ENCODE results near the gene BCAP31. TPM values are rescaled to one million over a fixed set of nuclear protein-coding genes. Genes with fewer than 3 reads are reported as not detected.
"Not testable (repeated sequence)": the region's sequence is repeated elsewhere in the genome, so short reads cannot be mapped to it uniquely, and the experiment has no call there.

The BCAP31 gene
- total and polyA plus RNA-seq, 10 donors: 77.3 to 173 (median 134) TPM

DNA sequence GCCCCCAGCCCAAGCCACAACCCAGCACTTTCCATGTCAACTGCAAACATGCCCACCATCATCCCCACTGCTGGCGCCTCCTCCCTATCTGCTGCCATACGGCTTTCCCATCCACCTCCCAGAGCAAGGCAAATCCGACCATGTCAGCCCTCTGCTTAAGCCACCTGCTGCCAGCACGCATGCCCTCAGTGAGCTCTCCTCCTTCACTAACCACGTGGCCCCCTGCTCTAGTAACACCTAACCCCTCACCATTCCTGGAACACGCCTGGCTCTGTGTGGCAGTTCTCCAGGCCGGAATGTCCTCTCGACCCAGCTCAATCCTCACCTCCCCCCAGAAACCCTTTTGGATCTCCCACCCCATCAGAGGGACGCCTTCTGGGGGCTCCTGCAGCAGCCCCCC is 17.4 kb downstream of the BCAP31 start:
- DNase-seq: no peak
- intact Hi-C loops (cut with DNase I; ENCODE audit: low total_unique reads): no loop called here
- no peaks in the 10 kb centered on the region for H3K9me3 ChIP-seq
- TF ChIP-seq, protein P1, sequence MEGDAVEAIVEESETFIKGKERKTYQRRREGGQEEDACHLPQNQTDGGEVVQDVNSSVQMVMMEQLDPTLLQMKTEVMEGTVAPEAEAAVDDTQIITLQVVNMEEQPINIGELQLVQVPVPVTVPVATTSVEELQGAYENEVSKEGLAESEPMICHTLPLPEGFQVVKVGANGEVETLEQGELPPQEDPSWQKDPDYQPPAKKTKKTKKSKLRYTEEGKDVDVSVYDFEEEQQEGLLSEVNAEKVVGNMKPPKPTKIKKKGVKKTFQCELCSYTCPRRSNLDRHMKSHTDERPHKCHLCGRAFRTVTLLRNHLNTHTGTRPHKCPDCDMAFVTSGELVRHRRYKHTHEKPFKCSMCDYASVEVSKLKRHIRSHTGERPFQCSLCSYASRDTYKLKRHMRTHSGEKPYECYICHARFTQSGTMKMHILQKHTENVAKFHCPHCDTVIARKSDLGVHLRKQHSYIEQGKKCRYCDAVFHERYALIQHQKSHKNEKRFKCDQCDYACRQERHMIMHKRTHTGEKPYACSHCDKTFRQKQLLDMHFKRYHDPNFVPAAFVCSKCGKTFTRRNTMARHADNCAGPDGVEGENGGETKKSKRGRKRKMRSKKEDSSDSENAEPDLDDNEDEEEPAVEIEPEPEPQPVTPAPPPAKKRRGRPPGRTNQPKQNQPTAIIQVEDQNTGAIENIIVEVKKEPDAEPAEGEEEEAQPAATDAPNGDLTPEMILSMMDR (IDR thresholded peaks at IDR 0.05 in 8 of 11, conservative IDR thresholded peaks at IDR 0.05 in 3 of 11): no peak
- TF ChIP-seq POLR2A (IDR thresholded peaks at IDR 0.05) (no peak), POLR2AphosphoS5 (IDR thresholded peaks at IDR 0.05) (no peak)
- H3K4me1 ChIP-seq: peaks cover 0 to 6% (median 0%) of the 10 kb centered on the region in 6 donors
- peaks cover 0 to 6% (median 0%) of the 10 kb centered on the region in 7 donors for H3K27me3 ChIP-seq (replicated peaks in 1 of 7)
- no peak overlapping the region for H3K27ac ChIP-seq
- H3K36me3 ChIP-seq: peaks cover 0 to 89% (median 19%) of the 10 kb centered on the region in 6 donors
- 80 to 96% (median 94%) methylated on average over 8 to 9 of the region's 9 CpGs for whole genome bisulfite sequencing, 5 donors
- H3K4me3 ChIP-seq: no peak overlapping the region

GRCh38 chrX:153705403-153706060 is 18.7 kb downstream of the BCAP31 start:
- H3K36me3 ChIP-seq: peaks cover 0 to 89% (median 26%) of the 10 kb centered on the region in 6 donors
- 84 to 95% (median 90%) methylated on average over 8 to 18 of the region's 18 CpGs for WGBS, 5 donors
- H3K27ac ChIP-seq: not testable (repeated sequence)

DNA sequence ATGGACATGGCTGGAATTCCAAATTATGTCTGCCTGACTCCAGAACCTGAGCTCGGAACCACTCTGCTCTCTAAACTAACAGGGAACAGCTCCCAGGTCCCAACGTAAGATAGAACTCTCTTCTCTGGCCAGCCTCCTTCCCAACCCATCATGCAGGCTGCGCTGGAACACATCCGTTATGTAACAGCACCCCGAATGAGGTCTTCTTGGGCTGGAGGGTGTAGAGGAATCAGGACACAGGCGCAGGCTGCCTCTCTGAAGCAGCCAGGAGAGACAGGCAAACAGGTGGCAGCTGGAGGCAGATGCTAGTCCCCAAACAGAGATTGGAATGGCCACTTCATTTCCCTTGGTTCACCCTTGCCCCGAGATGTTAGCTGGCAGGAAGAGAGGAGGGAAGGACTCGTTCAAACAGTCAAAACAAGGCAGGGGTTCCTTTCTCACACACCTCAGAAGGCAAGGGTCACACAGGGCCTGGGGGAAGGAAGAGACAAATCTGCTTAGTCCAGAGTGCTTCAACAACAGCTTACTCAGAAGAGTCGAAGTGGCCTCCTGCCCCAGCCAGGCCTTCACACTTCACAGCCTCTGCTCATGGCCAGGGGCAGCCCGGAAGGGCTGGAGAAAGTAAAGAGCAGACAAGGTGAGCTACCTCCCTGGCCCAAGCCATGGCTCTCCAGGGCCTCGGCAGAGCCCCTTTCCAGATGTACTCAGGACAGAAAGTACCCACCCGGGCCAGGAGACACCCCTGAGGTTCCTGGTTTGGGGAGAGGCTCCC is 19.4 kb downstream of the BCAP31 start:
- DNase-seq; H3K9me3 ChIP-seq; H3K27me3 ChIP-seq (replicated peaks in 1 of 7); H3K4me3 ChIP-seq; H3K4me1 ChIP-seq; intact Hi-C loops (cut with DNase I; ENCODE audit: low total_unique reads); H3K27ac ChIP-seq: not testable (repeated sequence)
- H3K36me3 ChIP-seq: peaks cover 0 to 89% (median 26%) of the 10 kb centered on the region in 6 donors
- WGBS, 5 donors: 80 to 94% (median 89%) methylated on average over 3 to 11 of the region's 12 CpGs

More at GRCh38 chrX:153705403-153706060, 18.7 kb downstream of the BCAP31 start:
- H3K9me3 ChIP-seq; H3K4me3 ChIP-seq; H3K4me1 ChIP-seq; H3K27me3 ChIP-seq (replicated peaks in 1 of 7); intact Hi-C loops (cut with DNase I; ENCODE audit: low total_unique reads); DNase-seq: not testable (repeated sequence)

GRCh38 chrX:153704021-153704526 is 20.1 kb downstream of the BCAP31 start:
- peaks cover 0 to 89% (median 26%) of the 10 kb centered on the region in 6 donors for H3K36me3 ChIP-seq
- 82 to 96% (median 89%) methylated on average over 2 to 18 of the region's 18 CpGs for WGBS, 5 donors
- intact Hi-C loops (cut with DNase I; ENCODE audit: low total_unique reads): no loop called here
- no peaks in the 10 kb centered on the region for H3K9me3 ChIP-seq
- no peak overlapping the region for H3K27ac ChIP-seq
- H3K27me3 ChIP-seq (replicated peaks in 1 of 7): peaks cover 0 to 6% (median 0%) of the 10 kb centered on the region in 7 donors
- H3K4me1 ChIP-seq: peaks cover 0 to 6% (median 0%) of the 10 kb centered on the region in 6 donors
- H3K4me3 ChIP-seq: no peak overlapping the region
- TF ChIP-seq POLR2A (IDR thresholded peaks at IDR 0.05): no peak
- TF ChIP-seq, protein P1 (IDR thresholded peaks at IDR 0.05 in 8 of 11, conservative IDR thresholded peaks at IDR 0.05 in 3 of 11): no peak
- TF ChIP-seq POLR2AphosphoS5 (IDR thresholded peaks at IDR 0.05): peak in 1 of 3 donors; percentile 30
- DNase-seq: no peak

DNA sequence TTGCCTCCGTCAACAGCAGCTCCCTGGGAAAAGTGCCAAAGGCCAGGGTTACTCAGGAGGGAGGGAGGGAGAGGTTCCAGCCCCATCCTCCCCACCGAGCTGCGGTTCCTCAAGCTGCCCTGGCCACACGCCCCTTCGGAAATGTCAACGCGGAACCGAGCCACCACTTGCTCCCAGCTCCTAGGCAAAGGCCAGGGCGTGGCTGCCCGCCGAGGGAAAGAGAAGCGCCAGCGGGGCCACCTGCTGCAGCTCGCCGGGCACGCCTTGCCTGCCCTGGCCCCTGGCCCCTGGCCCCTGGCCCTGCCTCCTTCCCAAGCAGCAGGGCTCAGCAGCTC is 21.2 kb downstream of the BCAP31 start:
- TF ChIP-seq POLR2A (IDR thresholded peaks at IDR 0.05): no peak
- TF ChIP-seq, protein P1 (IDR thresholded peaks at IDR 0.05 in 8 of 11, conservative IDR thresholded peaks at IDR 0.05 in 3 of 11): no peak
- TF ChIP-seq POLR2AphosphoS5 (IDR thresholded peaks at IDR 0.05): peak in 1 of 3 donors; percentile 44
- H3K36me3 ChIP-seq: peaks cover 0 to 91% (median 26%) of the 10 kb centered on the region in 6 donors
- intact Hi-C loops (cut with DNase I; ENCODE audit: low total_unique reads): no loop called here
- H3K4me1 ChIP-seq: peaks cover 0 to 6% (median 0%) of the 10 kb centered on the region in 6 donors
- H3K27ac ChIP-seq: no peak overlapping the region
- 70 to 92% (median 83%) methylated on average over 8 to 16 of the region's 16 CpGs; no CpG with 5 or more reads in 1 of the 5 donors for WGBS, 5 donors
- no peaks in the 10 kb centered on the region for H3K9me3 ChIP-seq
- no peaks in the 10 kb centered on the region for H3K27me3 ChIP-seq (replicated peaks in 1 of 7)
- no peak for DNase-seq
- no peak overlapping the region for H3K4me3 ChIP-seq
